HuH-7 (cell line): ENCODE measurements around the gene ARHGAP35.

Experiments
- DNase-seq: peaks from one replicate; pipeline ENCODE4 v3.0.0; 2011; ENCODE audit warnings: low spot score

ARHGAP35 gene

GRCh38 chr19:46904114-46905060 is 43.6 kb downstream of the ARHGAP35 start:
- no peak for DNase-seq

- DNase-seq = no peak
Measured at GRCh38 chr19:46906221-46906620, 45.4 kb downstream of the ARHGAP35 start.

- DNase-seq = no peak
Measured at GRCh38 chr19:46907880-46908279, 47.1 kb downstream of the ARHGAP35 start.

- DNase-seq = no peak
Measured at GRCh38 chr19:46909356-46909755, 48.6 kb downstream of the ARHGAP35 start.
